Measurements from ENCODE around the gene IGF2. TPM values are rescaled to one million over a fixed set of nuclear protein-coding genes. Genes with fewer than 3 reads are reported as not detected.
"Not testable (repeated sequence)": the region's sequence is repeated elsewhere in the genome, so short reads cannot be mapped to it uniquely, and the experiment has no call there.

IGF2 gene
- total RNA-seq, 2 donors from 2014 or later: 10.6 to 84.0 TPM

DNA sequence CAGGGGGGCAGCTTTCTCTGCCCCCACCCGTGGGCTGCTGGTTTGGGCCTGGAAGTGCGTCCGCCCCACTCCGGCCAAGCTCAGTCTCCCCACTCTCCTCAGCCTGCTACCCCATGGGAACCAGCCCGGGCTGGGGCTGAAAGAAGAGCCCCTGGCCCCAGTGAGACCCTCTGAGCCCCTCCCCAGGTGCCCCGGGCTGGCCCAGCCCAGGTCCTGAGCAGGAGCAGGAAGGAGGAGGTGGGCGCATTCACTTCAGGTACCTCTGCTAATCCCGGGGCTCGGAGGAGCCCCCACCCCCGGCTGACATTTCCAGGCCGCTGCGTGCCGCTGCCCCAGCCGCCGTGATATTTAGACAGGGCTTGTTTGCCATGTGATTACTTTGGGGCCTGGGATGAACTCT is 41.2 kb upstream of the IGF2 start:
- H3K4me1 ChIP-seq: peaks cover 14% of the 10 kb centered on the region
- TF ChIP-seq POLR2A (IDR thresholded peaks at IDR 0.05): no peak
- TF ChIP-seq, protein P1, sequence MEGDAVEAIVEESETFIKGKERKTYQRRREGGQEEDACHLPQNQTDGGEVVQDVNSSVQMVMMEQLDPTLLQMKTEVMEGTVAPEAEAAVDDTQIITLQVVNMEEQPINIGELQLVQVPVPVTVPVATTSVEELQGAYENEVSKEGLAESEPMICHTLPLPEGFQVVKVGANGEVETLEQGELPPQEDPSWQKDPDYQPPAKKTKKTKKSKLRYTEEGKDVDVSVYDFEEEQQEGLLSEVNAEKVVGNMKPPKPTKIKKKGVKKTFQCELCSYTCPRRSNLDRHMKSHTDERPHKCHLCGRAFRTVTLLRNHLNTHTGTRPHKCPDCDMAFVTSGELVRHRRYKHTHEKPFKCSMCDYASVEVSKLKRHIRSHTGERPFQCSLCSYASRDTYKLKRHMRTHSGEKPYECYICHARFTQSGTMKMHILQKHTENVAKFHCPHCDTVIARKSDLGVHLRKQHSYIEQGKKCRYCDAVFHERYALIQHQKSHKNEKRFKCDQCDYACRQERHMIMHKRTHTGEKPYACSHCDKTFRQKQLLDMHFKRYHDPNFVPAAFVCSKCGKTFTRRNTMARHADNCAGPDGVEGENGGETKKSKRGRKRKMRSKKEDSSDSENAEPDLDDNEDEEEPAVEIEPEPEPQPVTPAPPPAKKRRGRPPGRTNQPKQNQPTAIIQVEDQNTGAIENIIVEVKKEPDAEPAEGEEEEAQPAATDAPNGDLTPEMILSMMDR (IDR thresholded peaks at IDR 0.05): no peak
- intact Hi-C loops (cut with DNase I): no loop called here
- H3K9me3 ChIP-seq: no peaks in the 10 kb centered on the region
- H3K36me3 ChIP-seq (replicated peaks in 1 of 2; ENCODE audit: insufficient read depth in 1 of 2, low read depth in 2 of 2): no peaks in the 10 kb centered on the region
- H3K27ac ChIP-seq: no peak overlapping the region
- no peak for ATAC-seq
- H3K4me3 ChIP-seq: no peak overlapping the region
- no peaks in the 10 kb centered on the region for H3K27me3 ChIP-seq
- DNase-seq: no peak
- 70 to 72% methylated on average over 5 to 14 of the region's 15 CpGs for WGBS, 2 donors

DNA sequence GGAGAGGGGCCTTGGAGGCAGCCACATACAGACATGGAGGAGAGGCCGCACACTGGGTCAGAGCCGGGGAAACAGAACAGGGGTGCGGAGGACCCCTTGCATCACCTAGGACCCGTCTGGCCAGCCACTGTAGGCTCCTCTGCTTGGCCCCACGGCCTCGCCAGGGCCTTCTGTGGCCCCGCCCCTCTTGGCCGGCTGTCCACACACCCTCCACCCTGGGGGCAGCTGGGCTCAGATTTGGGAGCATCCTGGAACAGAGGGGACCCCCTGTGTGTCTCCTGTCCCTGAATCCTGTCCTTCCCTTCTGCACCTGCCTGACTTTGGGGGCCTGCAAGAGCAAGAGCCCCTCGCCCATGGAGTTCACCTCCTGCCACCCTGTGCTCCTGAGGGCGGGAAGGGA is 40.3 kb upstream of the IGF2 start:
- no peak overlapping the region for H3K27ac ChIP-seq
- no peak for ATAC-seq
- WGBS, 2 donors: 65 to 67% methylated on average over 4 to 10 of the region's 10 CpGs

DNA sequence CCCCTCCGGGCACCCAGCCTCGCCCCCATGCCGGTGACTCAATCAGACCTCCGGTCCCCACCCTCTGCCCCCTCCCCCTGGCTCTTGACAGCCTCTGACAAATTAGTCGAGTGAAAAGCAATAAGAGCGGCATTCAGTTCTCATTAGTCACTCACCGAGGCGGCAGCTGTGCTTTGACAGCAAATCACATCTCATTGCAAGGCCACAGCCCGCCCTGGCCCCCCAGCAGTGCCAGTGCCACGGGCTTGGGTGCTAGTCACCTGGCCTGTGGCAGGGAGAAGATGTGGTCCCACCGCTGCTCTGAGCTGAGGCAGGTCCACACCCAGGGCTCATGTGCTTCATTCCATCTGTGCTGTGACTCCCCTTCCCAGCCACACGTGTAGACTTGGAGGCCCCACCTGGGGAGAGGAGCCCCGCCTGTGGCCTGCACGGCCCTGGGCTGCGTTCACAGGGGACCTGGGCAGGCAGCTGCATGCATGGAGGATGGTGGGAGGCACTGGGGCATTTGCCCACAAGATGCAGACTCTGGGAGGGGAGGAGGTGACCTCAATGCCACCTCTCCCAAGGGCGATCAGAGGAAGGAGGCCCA is 39.8 kb upstream of the IGF2 start:
- Histone ChIP-seq H3K9me3 (no peaks in the 10 kb centered on the region), H3K27ac (no peak overlapping the region), H3K4me1 (peaks cover 16% of the 10 kb centered on the region), H3K36me3 (replicated peaks in 1 of 2; ENCODE audit: insufficient read depth in 1 of 2, low read depth in 2 of 2) (no peaks in the 10 kb centered on the region), H3K27me3 (no peaks in the 10 kb centered on the region), H3K4me3 (no peak overlapping the region)
- DNase-seq (peak in 3 of 4 donors; percentile 49 to 55 (median 50)), ATAC-seq (peak; percentile 26)
- intact Hi-C loops (cut with DNase I): no loop called here
- WGBS, 2 donors: 26 to 27% methylated on average over 11 to 16 of the region's 16 CpGs
- TF ChIP-seq, protein P1 (IDR thresholded peaks at IDR 0.05): no peak
- TF ChIP-seq POLR2A (IDR thresholded peaks at IDR 0.05): no peak

More for the DNA sequence above, 40.3 kb upstream of the IGF2 start:
- Histone ChIP-seq H3K9me3 (no peaks in the 10 kb centered on the region), H3K4me1 (peaks cover 16% of the 10 kb centered on the region), H3K27me3 (no peaks in the 10 kb centered on the region), H3K4me3 (no peak overlapping the region), H3K36me3 (replicated peaks in 1 of 2; ENCODE audit: insufficient read depth in 1 of 2, low read depth in 2 of 2) (no peaks in the 10 kb centered on the region)
- intact Hi-C loops (cut with DNase I): no loop called here
- TF ChIP-seq POLR2A (IDR thresholded peaks at IDR 0.05): no peak
- DNase-seq: no peak

DNA sequence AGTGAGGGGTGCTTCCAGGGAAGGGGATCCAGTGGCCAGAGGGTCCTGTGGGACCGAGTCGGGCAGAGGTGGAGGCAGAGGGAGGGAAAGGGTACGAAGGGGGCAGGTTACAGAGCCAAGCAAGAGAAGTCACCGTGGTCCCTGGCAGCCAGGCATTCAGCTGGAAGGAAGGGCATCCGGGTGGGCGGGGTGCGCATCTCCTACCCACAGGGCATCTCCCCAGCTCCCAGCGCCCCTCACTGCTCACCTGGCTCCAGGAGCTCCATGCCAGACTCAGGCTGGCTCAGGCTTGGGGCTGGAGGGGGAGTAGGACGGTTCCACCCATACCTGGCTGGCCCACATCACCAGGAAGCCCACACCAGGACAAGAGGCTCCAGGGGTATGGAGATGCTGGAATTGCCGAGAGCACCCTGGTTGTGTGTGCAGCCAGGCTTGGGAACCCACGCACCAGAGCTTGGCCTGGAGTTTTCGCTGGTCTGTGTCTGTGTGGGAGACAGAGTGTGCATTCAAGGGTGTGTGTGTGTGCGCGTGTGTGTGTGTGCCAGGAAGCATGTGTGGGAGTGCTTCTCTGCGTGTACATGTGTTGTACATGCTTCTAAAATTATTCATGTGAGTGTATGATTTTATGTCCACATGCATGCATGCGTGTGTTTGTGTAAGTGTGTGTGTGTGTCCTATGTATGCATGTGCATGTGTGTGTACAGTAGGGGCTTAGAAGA is 39.0 kb upstream of the IGF2 start:
- H3K4me1 ChIP-seq: peaks cover 16% of the 10 kb centered on the region
- H3K36me3 ChIP-seq (replicated peaks in 1 of 2; ENCODE audit: insufficient read depth in 1 of 2, low read depth in 2 of 2); H3K27ac ChIP-seq; H3K27me3 ChIP-seq; ATAC-seq; intact Hi-C loops (cut with DNase I); H3K4me3 ChIP-seq; H3K9me3 ChIP-seq; DNase-seq: not testable (repeated sequence)
- 49 to 56% methylated on average over 7 to 14 of the region's 16 CpGs for WGBS, 2 donors

DNA sequence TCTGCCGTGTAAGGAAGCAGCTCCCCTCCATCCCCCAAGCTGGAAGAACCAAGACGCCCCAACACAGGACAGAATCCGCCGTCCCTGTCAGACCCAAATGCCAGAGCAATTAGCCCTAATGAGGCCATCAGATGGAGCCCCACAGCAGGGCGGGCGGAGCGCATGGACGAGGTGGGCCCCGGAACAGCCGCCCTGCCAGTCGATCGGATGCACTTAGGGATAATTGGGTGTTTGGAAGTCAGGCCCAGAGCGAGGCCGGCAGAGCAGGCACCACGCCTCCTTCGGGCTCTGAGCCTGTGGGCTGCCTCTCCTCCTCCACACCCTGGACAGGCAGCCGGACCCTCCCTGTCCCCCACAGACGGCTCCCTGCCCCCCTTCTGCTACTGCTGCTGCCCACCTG is 37.9 kb upstream of the IGF2 start:
- H3K4me1 ChIP-seq: peaks cover 16% of the 10 kb centered on the region
- H3K9me3 ChIP-seq: no peaks in the 10 kb centered on the region
- no peak for ATAC-seq
- H3K27ac ChIP-seq: no peak overlapping the region
- no peak for DNase-seq
- WGBS, 2 donors: 47 to 66% methylated on average over 3 to 18 of the region's 18 CpGs
- H3K4me3 ChIP-seq: no peak overlapping the region
- H3K36me3 ChIP-seq (replicated peaks in 1 of 2; ENCODE audit: insufficient read depth in 1 of 2, low read depth in 2 of 2): no peaks in the 10 kb centered on the region
- H3K27me3 ChIP-seq: no peaks in the 10 kb centered on the region
- TF ChIP-seq, protein P1 (IDR thresholded peaks at IDR 0.05): no peak
- no peak for TF ChIP-seq POLR2A (IDR thresholded peaks at IDR 0.05)
- intact Hi-C loops (cut with DNase I): no loop called here
